IMR-90 (cell line): Measurements from ENCODE around the gene MMEL1. TPM values are rescaled to one million over a fixed set of nuclear protein-coding genes. Genes with fewer than 3 reads are reported as not detected.

ENCODE experiments used
- ATAC-seq: fragments of 200-7000 bp; cut with Tn5 transposase; 2 replicates; pipeline ENCODE4 v1.9.1; 2020; ENCODE audit warnings: low read depth, mild to moderate bottlenecking, moderate library complexity
- BruUV-seq: library from RNA; stranded (reverse); fragments of 400-500 nt; replicated peaks from 2 replicates; lab custom pipeline; 2021; lab: Mats Ljungman, UMichigan
- CTCF ChIA-PET: fragments of 300-600 bp; formaldehyde crosslinking; extraction: SDS; loops from one replicate; lab custom pipeline; 2021; ENCODE audit warnings: antibody characterized with exemption; lab: Yijun Ruan, JAX
- POLR2A ChIA-PET: fragments of 300-600 bp; sonication (Branson Sonifier 250); formaldehyde crosslinking; loops from one replicate; lab custom pipeline; 2022; ENCODE audit warnings: antibody characterized with exemption; ENCODE audit not compliant: unreplicated experiment; lab: Charles Lee
- DNase-seq: peaks from one replicate; pipeline ENCODE4 v3.0.0; 2013
- H2AFZ ChIP-seq: replicated peaks from 2 replicates; pipeline ENCODE3; 2013; ENCODE audit warnings: low read length, mild to moderate bottlenecking; ENCODE audit not compliant: poor library complexity
- H2AK5ac ChIP-seq: 2 replicates; pipeline ENCODE4 v1.6.1; 2013; ENCODE audit warnings: low read depth, low read length, inconsistent platforms
- H2AK9ac ChIP-seq: replicated peaks from 2 replicates; pipeline ENCODE3; 2013; ENCODE audit warnings: mild to moderate bottlenecking, low read depth, low read length, moderate library complexity; ENCODE audit not compliant: poor library complexity
- H2BK120ac ChIP-seq: 2 replicates; pipeline ENCODE4 v1.6.1; 2013; ENCODE audit warnings: low read depth, low read length, inconsistent platforms
- H2BK15ac ChIP-seq: 3 replicates; pipeline ENCODE4 v1.6.1; 2013; ENCODE audit warnings: low read depth, low read length, inconsistent platforms
- H2BK20ac ChIP-seq: 2 replicates; pipeline ENCODE4 v1.6.1; 2013; ENCODE audit warnings: low read depth, mild to moderate bottlenecking, inconsistent platforms, low read length, moderate library complexity
- H2BK5ac ChIP-seq: 2 replicates; pipeline ENCODE4 v1.6.1; 2013; ENCODE audit warnings: mild to moderate bottlenecking, low read depth, low read length, inconsistent platforms; ENCODE audit not compliant: poor library complexity, severe bottlenecking
- H3K14ac ChIP-seq: replicated peaks from 2 replicates; pipeline ENCODE4 v1.6.1; 2013; ENCODE audit warnings: low read depth, low read length, inconsistent platforms
- H3K18ac ChIP-seq: 2 replicates; pipeline ENCODE4 v1.6.1; 2013; ENCODE audit warnings: low read depth, low read length, control low read depth
- H3K23ac ChIP-seq: 2 replicates; pipeline ENCODE4 v1.6.1; 2013; ENCODE audit warnings: low read depth, low read length, inconsistent platforms
- H3K27ac ChIP-seq: 2 replicates; pipeline ENCODE4 v1.5.1; 2013; ENCODE audit warnings: mild to moderate bottlenecking, control low read depth, low read length; ENCODE audit not compliant: insufficient read depth
- H3K27me3 ChIP-seq: 2 replicates; pipeline ENCODE4 v1.6.1; 2013; ENCODE audit warnings: low read length; ENCODE audit not compliant: control insufficient read depth, insufficient read depth
- H3K36me3 ChIP-seq: 2 replicates; pipeline ENCODE4 v1.6.1; 2013; ENCODE audit warnings: low read length, mixed read lengths; ENCODE audit not compliant: control insufficient read depth, insufficient read depth
- H3K4ac ChIP-seq: 2 replicates; pipeline ENCODE4 v1.6.1; 2013; ENCODE audit warnings: low read depth, low read length, inconsistent platforms
- H3K4me1 ChIP-seq: 2 replicates; pipeline ENCODE4 v1.6.1; 2013; ENCODE audit warnings: low read length, mixed read lengths; ENCODE audit not compliant: control insufficient read depth, insufficient read depth
- H3K4me2 ChIP-seq: 2 replicates; pipeline ENCODE4 v1.6.1; 2013; ENCODE audit warnings: low read depth, mild to moderate bottlenecking, control low read depth, low read length, moderate library complexity
- H3K4me3 ChIP-seq: 2 replicates; pipeline ENCODE4 v1.5.1; 2013; ENCODE audit warnings: low read depth, mild to moderate bottlenecking, control low read depth, low read length, moderate library complexity; ENCODE audit not compliant: insufficient read depth
- H3K56ac ChIP-seq: 2 replicates; pipeline ENCODE4 v1.6.1; 2013; ENCODE audit warnings: low read length, inconsistent platforms; ENCODE audit not compliant: insufficient read depth; ENCODE audit errors: extremely low read depth
- H3K79me1 ChIP-seq, 2 experiments: 2 replicates each; pipeline ENCODE4 v1.6.1; 2013; ENCODE audit warnings: low read length in 2 of 2, inconsistent platforms in 1 of 2, low read depth in 1 of 2
- H3K9ac ChIP-seq: 2 replicates; pipeline ENCODE4 v1.6.1; 2013; ENCODE audit warnings: low read depth, low read length, control low read depth
- H3K9me1 ChIP-seq: 2 replicates; pipeline ENCODE4 v1.6.1; 2013; ENCODE audit warnings: low read length, inconsistent platforms; ENCODE audit not compliant: insufficient read depth
- H3K9me3 ChIP-seq: 2 replicates; pipeline ENCODE4 v1.6.1; 2013; ENCODE audit warnings: low read length; ENCODE audit not compliant: control insufficient read depth, insufficient read depth
- H4K20me1 ChIP-seq: 2 replicates; pipeline ENCODE4 v1.6.1; 2013; ENCODE audit warnings: low read length, inconsistent platforms; ENCODE audit not compliant: insufficient read depth
- H4K5ac ChIP-seq: 2 replicates; pipeline ENCODE4 v1.6.1; 2013; ENCODE audit warnings: mild to moderate bottlenecking, low read depth, low read length, control low read depth
- H4K8ac ChIP-seq, 2 experiments: 2 replicates each; pipeline ENCODE4 v1.6.1; 2013; ENCODE audit warnings: low read depth in 2 of 2, low read length in 2 of 2, control low read depth in 1 of 2, inconsistent platforms in 1 of 2
- H4K91ac ChIP-seq: 2 replicates; pipeline ENCODE4 v1.6.1; 2013; ENCODE audit warnings: low read depth, low read length, inconsistent platforms; ENCODE audit not compliant: insufficient read depth
- BHLHE40 ChIP-seq: fragments of 150-350 bp; IDR thresholded peaks from 2 replicates; pipeline ENCODE4 v1.6.1; 2016; ENCODE audit warnings: mild to moderate bottlenecking, low read depth, low read length
- CEBPB ChIP-seq: IDR thresholded peaks from 2 replicates; pipeline ENCODE4 v1.6.1; 2012; ENCODE audit warnings: low read depth, low read length, improper control_type of control experiment
- CHD1 ChIP-seq: IDR thresholded peaks from 2 replicates; pipeline ENCODE4 v1.6.1; 2012; ENCODE audit warnings: low read depth, low read length, improper control_type of control experiment
- CTCF ChIP-seq: conservative IDR thresholded peaks from 2 replicates; pipeline ENCODE4 v1.5.1; 2012; ENCODE audit warnings: mild to moderate bottlenecking, low read depth, low read length, improper control_type of control experiment
- ELK1 ChIP-seq: fragments of 150-350 bp; IDR thresholded peaks from 2 replicates; pipeline ENCODE4 v1.6.1; 2016; ENCODE audit warnings: low read depth, mild to moderate bottlenecking, low read length, moderate library complexity, borderline replicate concordance
- FOS ChIP-seq: fragments of 150-350 bp; IDR thresholded peaks from 2 replicates; pipeline ENCODE4 v1.6.1; 2016; ENCODE audit warnings: low read depth, low read length
- MAFK ChIP-seq: IDR thresholded peaks from 2 replicates; pipeline ENCODE4 v1.6.1; 2012; ENCODE audit warnings: low read depth, low read length, improper control_type of control experiment
- MAZ ChIP-seq: IDR thresholded peaks from 2 replicates; pipeline ENCODE4 v1.6.1; 2012; ENCODE audit warnings: low read depth, mild to moderate bottlenecking, low read length, improper control_type of control experiment, moderate library complexity, borderline replicate concordance
- MXI1 ChIP-seq: IDR thresholded peaks from 2 replicates; pipeline ENCODE4 v1.6.1; 2012; ENCODE audit warnings: low read depth, mild to moderate bottlenecking, low read length, moderate library complexity, borderline replicate concordance
- NFE2L2 ChIP-seq: fragments of 150-350 bp; IDR thresholded peaks from 2 replicates; pipeline ENCODE4 v1.6.1; 2016; ENCODE audit warnings: low read depth, mild to moderate bottlenecking, low read length
- POLR2A ChIP-seq: IDR thresholded peaks from 2 replicates; pipeline ENCODE4 v1.6.1; 2012; ENCODE audit warnings: mild to moderate bottlenecking, low read depth, low read length
- RAD21 ChIP-seq: IDR thresholded peaks from 2 replicates; pipeline ENCODE4 v1.6.1; 2012; ENCODE audit warnings: low read length, improper control_type of control experiment
- RCOR1 ChIP-seq: IDR thresholded peaks from 2 replicates; pipeline ENCODE4 v1.6.1; 2012; ENCODE audit warnings: mild to moderate bottlenecking, low read length, improper control_type of control experiment; ENCODE audit not compliant: insufficient replicate concordance
- RFX5 ChIP-seq: IDR thresholded peaks from 2 replicates; pipeline ENCODE4 v1.8.0; 2012; ENCODE audit warnings: low read depth, mild to moderate bottlenecking, low read length, moderate library complexity
- WGBS, 2 experiments: methylation state at CpG; one replicate each; pipeline versions ENCODE4 v1.1.5 to v1.1.7; 2013; ENCODE audit warnings: missing lambda C conversion rate in 2 of 2; ENCODE audit not compliant: insufficient read length in 1 of 2; ENCODE audit errors: extremely low coverage in 2 of 2; 5-methylcytosine and 5-hydroxymethylcytosine counted together
- dilution Hi-C: fragments of 300-500 bp; cut with HindIII; formaldehyde crosslinking; loops from one replicate; pipeline ENCODE4 v1.14.3; 2018; ENCODE audit warnings: low sequenced_read_pairs; ENCODE audit not compliant: unreplicated experiment
- in situ Hi-C: fragments of 300-500 bp; cut with MboI; formaldehyde crosslinking; loops from 3 replicates; pipeline ENCODE4 v1.14.3; 2019; ENCODE audit warnings: low sequenced_read_pairs, inconsistent platforms, mixed read lengths
- intact Hi-C: fragments of 100-400 bp; cut with micrococcal nuclease; formaldehyde crosslinking; loops from 2 replicates; pipeline ENCODE4 v1.10.0; 2022
- polyA plus RNA-seq, 3 experiments: library from polyadenylated mRNA; depleted of rRNA; stranded (reverse); fragments of >200 nt; gene quantifications; 2 replicates each; pipeline ENCODE4 v1.2.3, GENCODE V29; 2012; ENCODE audit warnings: low replicate concordance in 1 of 3
- total RNA-seq: library from RNA; depleted of rRNA; stranded (reverse); fragments of >200 nt; gene quantifications from 2 replicates; pipeline ENCODE4 v1.2.3, GENCODE V29; 2012

MMEL1 gene
- total and polyA plus RNA-seq, 2 of the 4 experiments (the other 2 are of a cell fraction) = under 0.01 to 0.12 TPM

GRCh38 chr1:2635361-2636010 is 2.7 kb upstream of the MMEL1 start:
- ChIA-PET POLR2A (no interaction called here), CTCF (no interaction called here)

More at GRCh38 chr1:2635361-2636010, 2.7 kb upstream of the MMEL1 start:
- no peak overlapping the region for H3K4me3 ChIP-seq
- dilution Hi-C loops = no loop called here
- 54% methylated on average over 3 of the region's 10 CpGs; no CpG with 5 or more reads in 1 of the 2 experiments for WGBS, 2 experiments
- no peak overlapping the region for H2AK5ac ChIP-seq
- no peak overlapping the region for H4K8ac ChIP-seq
- H4K5ac ChIP-seq = no peak overlapping the region
- no peaks in the 10 kb centered on the region for H3K27me3 ChIP-seq
- TF ChIP-seq FOS (no peak), MAZ (no peak), RAD21 (no peak), ELK1 (no peak), CTCF (no peak), BHLHE40 (no peak), CHD1 (no peak), RCOR1 (no peak), NFE2L2 (no peak), MAFK (no peak), CEBPB (no peak), MXI1 (no peak), RFX5 (no peak), POLR2A (no peak)
- no peak overlapping the region for H3K23ac ChIP-seq
- H3K56ac ChIP-seq = no peak overlapping the region
- H2BK5ac ChIP-seq = no peak overlapping the region
- H3K14ac ChIP-seq = no peak overlapping the region
- ATAC-seq = no peak
- peaks cover 4% of the 10 kb centered on the region; the same call in 1 of the 2 replicates for H3K9me3 ChIP-seq
- H2AK9ac ChIP-seq = no peak overlapping the region
- no peaks in the 10 kb centered on the region for H3K36me3 ChIP-seq
- BruUV-seq = no TSS peak
- H3K9ac ChIP-seq = no peak overlapping the region
- no peak overlapping the region for H4K91ac ChIP-seq
- in situ Hi-C loops = no loop called here
- intact Hi-C loops = no loop called here
- no peak overlapping the region for H3K4me2 ChIP-seq
- DNase-seq = no peak
- no peaks in the 10 kb centered on the region for H3K79me1 ChIP-seq
- no peak overlapping the region for H2BK20ac ChIP-seq
- H3K9me1 ChIP-seq = no peaks in the 10 kb centered on the region
- H4K20me1 ChIP-seq = no peaks in the 10 kb centered on the region
- H2AFZ ChIP-seq = no peak overlapping the region
- H3K18ac ChIP-seq = no peak overlapping the region
- no peak overlapping the region for H3K27ac ChIP-seq
- H2BK120ac ChIP-seq = no peak overlapping the region
- H3K4ac ChIP-seq = no peak overlapping the region
- no peaks in the 10 kb centered on the region for H3K4me1 ChIP-seq
- H2BK15ac ChIP-seq = no peak overlapping the region
